Thyroid gland (tissue), 4 donors: Measurements from ENCODE around the gene TNFSF9. TPM values are rescaled to one million over a fixed set of nuclear protein-coding genes. Genes with fewer than 3 reads are reported as not detected.

Experiments
- DNase-seq, 2 donors: peaks; one replicate each; pipeline ENCODE4 v3.0.0-alpha.2; 2019
- H3K27ac ChIP-seq, 3 donors: fragments of 200-600 bp; sonication (generic); 1 replicate in 2 of 3; 2 replicates in 1 of 3; pipeline ENCODE4 v1.5.1; 2016 to 2019; ENCODE audit warnings: mild to moderate bottlenecking in 1 of 3, moderate library complexity in 1 of 3
- H3K27me3 ChIP-seq: fragments of 200-600 bp; sonication (generic); one replicate; pipeline ENCODE4 v1.5.1; 2019
- H3K36me3 ChIP-seq, 2 donors: fragments of 200-600 bp; sonication (generic); one replicate each; pipeline ENCODE4 v1.5.1; 2016 to 2019
- H3K4me1 ChIP-seq, 2 donors: fragments of 200-600 bp; sonication (generic); one replicate each; pipeline ENCODE4 v1.5.1; 2017 to 2019
- H3K4me3 ChIP-seq, 3 donors: fragments of 200-600 bp; sonication (generic); replicated peaks in 1 of 3; 1 replicate in 2 of 3; 2 replicates in 1 of 3; pipeline ENCODE4 v1.5.1; 2016; ENCODE audit warnings: mild to moderate bottlenecking in 1 of 3
- H3K9me3 ChIP-seq: fragments of 200-600 bp; sonication (generic); one replicate; pipeline ENCODE4 v1.5.1; 2017
- CTCF ChIP-seq, 6 experiments: fragments of 200-600 bp in 3 of 6; fragments of 450-650 bp in 3 of 6; sonication (generic) in 3 of 6; IDR thresholded peaks; one replicate each; pipeline ENCODE4 v1.5.1; 2016 to 2019; ENCODE audit warnings: antibody characterized with exemption in 6 of 6, mild to moderate bottlenecking in 2 of 6, inconsistent platforms in 1 of 6, moderate library complexity in 1 of 6
- POLR2A ChIP-seq, 2 donors: fragments of 450-650 bp; IDR thresholded peaks; one replicate each; pipeline ENCODE4 v1.6.1; 2017; ENCODE audit warnings: antibody characterized with exemption in 2 of 2, mild to moderate bottlenecking in 2 of 2, moderate library complexity in 1 of 2
- WGBS, 2 donors: methylation state at CpG; one replicate each; pipeline ENCODE4 v1.1.5; 2017; 5-methylcytosine and 5-hydroxymethylcytosine counted together
- intact Hi-C: fragments of 100-400 bp; cut with DNase I; formaldehyde crosslinking; loops from one replicate; pipeline ENCODE4 v1.15.1; 2023
- total RNA-seq, 4 donors: library from RNA; depleted of rRNA; stranded (reverse); fragments of >200 nt; gene quantifications; one replicate each; pipeline ENCODE4 v1.2.3, GENCODE V29; 2016

Gene TNFSF9
- total RNA-seq, 4 donors from 2014 or later = 0.45 to 0.54 TPM; not detected in 2

GRCh38 chr19:6528544-6529121, 2.2 kb upstream of the TNFSF9 start:
- H3K4me3 ChIP-seq = no peak overlapping the region
- DNase-seq = no peak
- peaks cover 15% of the 10 kb centered on the region for H3K27me3 ChIP-seq
- no peaks in the 10 kb centered on the region for H3K9me3 ChIP-seq
- no peak overlapping the region for H3K27ac ChIP-seq
- peaks cover 5 to 16% of the 10 kb centered on the region in 2 donors for H3K4me1 ChIP-seq
- WGBS, 2 donors = 37 to 38% methylated on average over 9 of the region's 9 CpGs
- H3K36me3 ChIP-seq = no peaks in the 10 kb centered on the region
- TF ChIP-seq CTCF (IDR thresholded peaks at IDR 0.05) (no peak), POLR2A (IDR thresholded peaks at IDR 0.05) (no peak)
- intact Hi-C loops = no loop called here

- no peaks in the 10 kb centered on the region for H3K9me3 ChIP-seq
- H3K27ac ChIP-seq = no peak overlapping the region
- TF ChIP-seq POLR2A (IDR thresholded peaks at IDR 0.05) (no peak), CTCF (IDR thresholded peaks at IDR 0.05) (no peak)
- intact Hi-C loops = no loop called here
- no peak for DNase-seq
- peaks cover 5 to 16% of the 10 kb centered on the region in 2 donors for H3K4me1 ChIP-seq
- H3K27me3 ChIP-seq = peaks cover 15% of the 10 kb centered on the region
- H3K4me3 ChIP-seq = no peak overlapping the region
- no peaks in the 10 kb centered on the region for H3K36me3 ChIP-seq
- 61 to 62% methylated on average over 2 of the region's 2 CpGs for WGBS, 2 donors
Observed at GRCh38 chr19:6529351-6529750, 1.5 kb upstream of the TNFSF9 start.

GRCh38 chr19:6529937-6530385, 865 bp upstream of the TNFSF9 start:
- no peaks in the 10 kb centered on the region for H3K36me3 ChIP-seq
- peak overlapping the region in 1 of 3 donors; percentile 51 for H3K27ac ChIP-seq
- WGBS, 2 donors = 71 to 80% methylated on average over 2 of the region's 2 CpGs
- no peak for DNase-seq
- H3K9me3 ChIP-seq = no peaks in the 10 kb centered on the region
- intact Hi-C loops = no loop called here
- no peak overlapping the region for H3K4me3 ChIP-seq
- H3K4me1 ChIP-seq = peaks cover 5 to 16% of the 10 kb centered on the region in 2 donors
- peaks cover 15% of the 10 kb centered on the region for H3K27me3 ChIP-seq
- TF ChIP-seq CTCF (IDR thresholded peaks at IDR 0.05) = no peak
- no peak for TF ChIP-seq POLR2A (IDR thresholded peaks at IDR 0.05)

- Histone ChIP-seq H3K27me3 (peaks cover 15% of the 10 kb centered on the region), H3K36me3 (no peaks in the 10 kb centered on the region), H3K9me3 (no peaks in the 10 kb centered on the region), H3K4me3 (peak overlapping the region in 1 of 3 donors; percentile 36), H3K4me1 (peaks cover 5 to 16% of the 10 kb centered on the region in 2 donors), H3K27ac (peak overlapping the region in 1 of 3 donors; percentile 17)
- intact Hi-C loops = no loop called here
- TF ChIP-seq CTCF (IDR thresholded peaks at IDR 0.05) = no peak
- TF ChIP-seq POLR2A (IDR thresholded peaks at IDR 0.05) = no peak
- no peak for DNase-seq
- 10 to 27% methylated on average over 26 to 35 of the region's 57 CpGs for WGBS, 2 donors
Observed at GRCh38 chr19:6531163-6531955, 533 bp downstream of the TNFSF9 start.

- H3K4me3 ChIP-seq = no peak overlapping the region
- peaks cover 5 to 16% of the 10 kb centered on the region in 2 donors for H3K4me1 ChIP-seq
- H3K36me3 ChIP-seq = no peaks in the 10 kb centered on the region
- intact Hi-C loops = no loop called here
- H3K9me3 ChIP-seq = no peaks in the 10 kb centered on the region
- 33 to 57% methylated on average over 5 of the region's 5 CpGs for WGBS, 2 donors
- no peak for DNase-seq
- TF ChIP-seq POLR2A (IDR thresholded peaks at IDR 0.05) (no peak), CTCF (IDR thresholded peaks at IDR 0.05) (no peak)
- H3K27me3 ChIP-seq = peaks cover 15% of the 10 kb centered on the region
- H3K27ac ChIP-seq = no peak overlapping the region
Observed at GRCh38 chr19:6531956-6532243, 1.1 kb downstream of the TNFSF9 start.
